Panc1 (cell line): ENCODE results near the gene CDC42BPA.

ENCODE experiments used
- POLR2AphosphoS5 ChIP-seq: IDR thresholded peaks from 2 replicates; pipeline ENCODE4 v1.6.1; 2012; ENCODE audit warnings: mild to moderate bottlenecking, low read depth, low read length, moderate library complexity
- TCF7L2 ChIP-seq: IDR thresholded peaks from 2 replicates; pipeline ENCODE4 v1.6.1; 2011; ENCODE audit warnings: mild to moderate bottlenecking, low read depth, low read length, inconsistent platforms
- TF ChIP-seq, protein P1 (sequence below): fragments of 450-650 bp; IDR thresholded peaks from 2 replicates; pipeline ENCODE4 v1.5.1; 2017; ENCODE audit warnings: mild to moderate bottlenecking

DNA sequence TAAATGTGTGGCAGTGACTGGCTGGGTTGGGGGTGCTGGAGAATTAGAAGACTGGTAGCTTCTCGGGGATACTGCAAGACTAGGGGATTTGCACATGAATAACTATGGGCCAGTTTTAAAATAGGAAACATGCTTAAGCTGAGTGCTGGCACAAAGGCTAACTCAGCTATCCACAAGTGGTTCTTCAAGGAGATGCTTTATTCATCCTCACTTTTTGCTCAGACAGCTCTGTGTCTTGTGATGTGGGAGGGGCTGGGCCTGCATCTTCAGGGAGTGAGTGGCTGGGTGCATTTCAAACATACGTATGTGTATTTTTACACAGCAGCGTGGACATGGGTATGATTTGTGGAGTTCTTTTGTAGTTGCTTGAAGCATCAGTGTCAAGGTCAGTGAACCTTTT, 375.9 kb downstream of the CDC42BPA start:
- TF ChIP-seq, protein P1, sequence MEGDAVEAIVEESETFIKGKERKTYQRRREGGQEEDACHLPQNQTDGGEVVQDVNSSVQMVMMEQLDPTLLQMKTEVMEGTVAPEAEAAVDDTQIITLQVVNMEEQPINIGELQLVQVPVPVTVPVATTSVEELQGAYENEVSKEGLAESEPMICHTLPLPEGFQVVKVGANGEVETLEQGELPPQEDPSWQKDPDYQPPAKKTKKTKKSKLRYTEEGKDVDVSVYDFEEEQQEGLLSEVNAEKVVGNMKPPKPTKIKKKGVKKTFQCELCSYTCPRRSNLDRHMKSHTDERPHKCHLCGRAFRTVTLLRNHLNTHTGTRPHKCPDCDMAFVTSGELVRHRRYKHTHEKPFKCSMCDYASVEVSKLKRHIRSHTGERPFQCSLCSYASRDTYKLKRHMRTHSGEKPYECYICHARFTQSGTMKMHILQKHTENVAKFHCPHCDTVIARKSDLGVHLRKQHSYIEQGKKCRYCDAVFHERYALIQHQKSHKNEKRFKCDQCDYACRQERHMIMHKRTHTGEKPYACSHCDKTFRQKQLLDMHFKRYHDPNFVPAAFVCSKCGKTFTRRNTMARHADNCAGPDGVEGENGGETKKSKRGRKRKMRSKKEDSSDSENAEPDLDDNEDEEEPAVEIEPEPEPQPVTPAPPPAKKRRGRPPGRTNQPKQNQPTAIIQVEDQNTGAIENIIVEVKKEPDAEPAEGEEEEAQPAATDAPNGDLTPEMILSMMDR: no peak
- no peak for TF ChIP-seq TCF7L2
- no peak for TF ChIP-seq POLR2AphosphoS5
